ENCODE measurements around the gene EXOC3. TPM values are rescaled to one million over a fixed set of nuclear protein-coding genes. Genes with fewer than 3 reads are reported as not detected.

The EXOC3 gene
- total and polyA plus RNA-seq, 4 donors: 34.8 to 61.0 (median 51.9) TPM

DNA sequence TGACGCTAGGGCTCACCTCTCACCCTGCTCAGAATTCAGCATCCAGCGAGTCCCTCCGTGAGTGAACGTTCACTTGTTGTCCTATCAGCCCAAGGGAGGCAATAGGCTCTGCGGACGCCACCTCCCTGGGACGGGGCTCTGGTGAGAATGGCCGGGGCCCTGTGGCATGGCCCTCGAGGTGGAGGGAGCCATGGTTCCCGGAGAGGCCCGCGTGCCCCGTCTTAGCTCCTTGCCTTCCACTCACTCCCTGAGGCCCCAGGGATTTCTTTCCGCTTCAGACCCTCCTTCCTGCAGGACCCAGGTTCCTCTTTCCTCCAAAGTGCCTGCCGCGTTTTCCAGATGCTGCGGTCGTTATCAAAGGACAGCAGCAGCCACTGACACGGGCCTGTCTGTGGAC, 21.5 kb downstream of the EXOC3 start:
- TF ChIP-seq, protein P1, sequence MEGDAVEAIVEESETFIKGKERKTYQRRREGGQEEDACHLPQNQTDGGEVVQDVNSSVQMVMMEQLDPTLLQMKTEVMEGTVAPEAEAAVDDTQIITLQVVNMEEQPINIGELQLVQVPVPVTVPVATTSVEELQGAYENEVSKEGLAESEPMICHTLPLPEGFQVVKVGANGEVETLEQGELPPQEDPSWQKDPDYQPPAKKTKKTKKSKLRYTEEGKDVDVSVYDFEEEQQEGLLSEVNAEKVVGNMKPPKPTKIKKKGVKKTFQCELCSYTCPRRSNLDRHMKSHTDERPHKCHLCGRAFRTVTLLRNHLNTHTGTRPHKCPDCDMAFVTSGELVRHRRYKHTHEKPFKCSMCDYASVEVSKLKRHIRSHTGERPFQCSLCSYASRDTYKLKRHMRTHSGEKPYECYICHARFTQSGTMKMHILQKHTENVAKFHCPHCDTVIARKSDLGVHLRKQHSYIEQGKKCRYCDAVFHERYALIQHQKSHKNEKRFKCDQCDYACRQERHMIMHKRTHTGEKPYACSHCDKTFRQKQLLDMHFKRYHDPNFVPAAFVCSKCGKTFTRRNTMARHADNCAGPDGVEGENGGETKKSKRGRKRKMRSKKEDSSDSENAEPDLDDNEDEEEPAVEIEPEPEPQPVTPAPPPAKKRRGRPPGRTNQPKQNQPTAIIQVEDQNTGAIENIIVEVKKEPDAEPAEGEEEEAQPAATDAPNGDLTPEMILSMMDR (IDR thresholded peaks at IDR 0.05; ENCODE audit: control extremely low read depth, extremely low read depth): no peak
- Histone ChIP-seq H3K4me1 (ENCODE audit: control insufficient read depth in 5 of 5, insufficient read depth in 5 of 5, low read length in 5 of 5) (peaks cover 0 to 2% (median 0%) of the 10 kb centered on the region in 5 donors), H3K27ac (ENCODE audit: low read depth in 1 of 2, low read length in 1 of 2) (no peak overlapping the region), H3K4me3 (no peak overlapping the region), H3K36me3 (ENCODE audit: control insufficient read depth in 4 of 4, insufficient read depth in 4 of 4, low read length in 4 of 4) (peaks cover 5 to 55% (median 35%) of the 10 kb centered on the region in 4 donors), H3K27me3 (ENCODE audit: control insufficient read depth in 3 of 3, insufficient read depth in 3 of 3, low read length in 2 of 3) (no peaks in the 10 kb centered on the region), H3K9ac (ENCODE audit: insufficient read depth in 1 of 2, low read length in 2 of 2) (no peak overlapping the region), H3K9me3 (ENCODE audit: control insufficient read depth in 4 of 4, insufficient read depth in 3 of 4, low read length in 3 of 4) (no peaks in the 10 kb centered on the region)
- DNase-seq (no peak), ATAC-seq (ENCODE audit: insufficient read depth, low FRiP score) (no peak)
- 94 to 95% methylated on average over 18 to 19 of the region's 19 CpGs for WGBS, 2 donors

DNA sequence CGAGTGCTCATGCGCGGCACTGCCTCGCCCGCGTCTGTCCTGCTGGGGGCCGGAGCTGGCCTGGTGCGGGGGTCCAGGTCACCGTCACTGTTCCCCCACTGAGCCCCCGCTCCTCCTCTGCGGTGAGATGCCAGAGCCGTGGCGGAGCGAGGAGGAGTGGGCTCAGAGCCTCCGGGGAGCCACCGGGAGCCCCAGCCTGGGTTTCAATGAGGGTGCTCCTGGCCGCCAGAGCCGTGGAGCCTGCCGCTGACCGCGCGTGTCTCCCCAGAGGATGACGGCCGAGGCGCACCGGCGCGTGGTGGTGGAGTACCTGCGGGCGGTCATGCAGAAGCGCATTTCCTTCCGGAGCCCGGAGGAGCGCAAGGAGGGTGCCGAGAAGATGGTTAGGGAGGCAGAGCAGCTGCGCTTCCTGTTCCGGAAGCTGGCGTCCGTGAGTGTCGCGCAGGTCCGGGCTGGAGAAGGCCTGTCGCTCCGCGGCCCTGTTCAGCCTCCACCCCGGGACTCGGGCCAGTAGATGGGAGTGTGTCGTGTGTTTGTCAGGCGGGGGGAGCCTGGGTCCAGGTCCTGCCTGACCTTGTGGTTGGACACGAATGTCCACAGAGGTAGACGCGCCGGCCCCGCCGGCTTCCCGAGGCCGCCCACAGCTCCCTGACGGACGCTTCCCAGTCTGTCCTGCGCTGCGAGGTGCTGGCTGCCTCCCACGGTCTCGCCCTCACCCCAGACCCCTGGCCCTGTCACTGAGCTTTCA, 22.0 kb downstream of the EXOC3 start:
- no peak for DNase-seq
- H3K4me1 ChIP-seq (ENCODE audit: control insufficient read depth in 5 of 5, insufficient read depth in 5 of 5, low read length in 5 of 5): peaks cover 0 to 3% (median 0%) of the 10 kb centered on the region in 5 donors
- no peaks in the 10 kb centered on the region for H3K27me3 ChIP-seq (ENCODE audit: control insufficient read depth in 3 of 3, insufficient read depth in 3 of 3, low read length in 2 of 3)
- TF ChIP-seq, protein P1 (IDR thresholded peaks at IDR 0.05; ENCODE audit: control extremely low read depth, extremely low read depth): no peak
- peaks cover 5 to 54% (median 30%) of the 10 kb centered on the region in 4 donors for H3K36me3 ChIP-seq (ENCODE audit: control insufficient read depth in 4 of 4, insufficient read depth in 4 of 4, low read length in 4 of 4)
- H3K9ac ChIP-seq (ENCODE audit: insufficient read depth in 1 of 2, low read length in 2 of 2): no peak overlapping the region
- H3K27ac ChIP-seq (ENCODE audit: low read depth in 1 of 2, low read length in 1 of 2): no peak overlapping the region
- H3K9me3 ChIP-seq (ENCODE audit: control insufficient read depth in 4 of 4, insufficient read depth in 3 of 4, low read length in 3 of 4): no peaks in the 10 kb centered on the region
- WGBS, 2 donors: 95 to 96% methylated on average over 63 of the region's 63 CpGs
- no peak overlapping the region for H3K4me3 ChIP-seq
- no peak for ATAC-seq (ENCODE audit: insufficient read depth, low FRiP score)

DNA sequence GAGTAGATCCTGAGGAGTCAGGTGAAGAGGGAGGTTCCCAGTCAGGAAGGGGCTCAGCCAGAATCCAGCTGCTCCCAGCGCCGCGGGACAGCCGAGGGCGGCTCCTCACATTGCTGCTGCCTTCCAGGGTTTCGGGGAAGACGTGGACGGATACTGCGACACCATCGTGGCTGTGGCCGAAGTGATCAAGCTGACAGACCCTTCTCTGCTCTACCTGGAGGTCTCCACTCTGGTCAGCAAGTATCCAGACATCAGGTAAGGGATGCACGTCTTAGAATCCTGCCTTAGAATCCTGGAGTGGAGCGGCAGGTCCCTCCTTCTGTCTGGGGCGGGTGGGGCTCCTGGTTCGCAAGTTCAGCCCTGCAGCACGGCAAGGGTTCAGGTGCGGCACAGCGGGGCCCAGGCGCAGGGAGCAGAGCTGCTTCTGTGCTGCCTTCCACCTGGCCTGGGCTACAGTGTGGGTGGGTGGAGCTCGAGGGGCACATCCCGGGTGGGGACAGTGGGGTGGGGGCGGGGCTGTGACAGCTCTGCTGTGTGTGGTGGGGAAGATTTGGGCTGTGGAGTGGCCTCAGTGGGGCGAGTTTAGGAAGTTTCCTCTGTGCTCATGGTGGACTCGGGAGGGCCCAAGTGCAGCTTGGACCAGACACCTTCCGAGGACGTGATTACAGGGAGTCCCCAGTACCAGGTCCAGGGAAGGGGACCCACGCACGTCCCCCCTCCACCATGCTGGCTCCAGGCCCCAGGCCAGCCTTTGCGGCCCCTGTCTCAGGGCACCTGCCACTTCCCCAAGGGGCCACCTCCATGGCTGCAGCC, 22.8 kb downstream of the EXOC3 start:
- Histone ChIP-seq H3K27ac (ENCODE audit: low read depth in 1 of 2, low read length in 1 of 2) (no peak overlapping the region), H3K9me3 (ENCODE audit: control insufficient read depth in 4 of 4, insufficient read depth in 3 of 4, low read length in 3 of 4) (no peaks in the 10 kb centered on the region), H3K27me3 (ENCODE audit: control insufficient read depth in 3 of 3, insufficient read depth in 3 of 3, low read length in 2 of 3) (no peaks in the 10 kb centered on the region), H3K9ac (ENCODE audit: insufficient read depth in 1 of 2, low read length in 2 of 2) (no peak overlapping the region), H3K36me3 (ENCODE audit: control insufficient read depth in 4 of 4, insufficient read depth in 4 of 4, low read length in 4 of 4) (peaks cover 5 to 50% (median 23%) of the 10 kb centered on the region in 4 donors), H3K4me1 (ENCODE audit: control insufficient read depth in 5 of 5, insufficient read depth in 5 of 5, low read length in 5 of 5) (peaks cover 0 to 10% (median under 1%) of the 10 kb centered on the region in 5 donors), H3K4me3 (no peak overlapping the region)
- TF ChIP-seq, protein P1 (IDR thresholded peaks at IDR 0.05; ENCODE audit: control extremely low read depth, extremely low read depth): no peak
- 90 to 94% methylated on average over 23 to 29 of the region's 29 CpGs for WGBS, 2 donors
- DNase-seq: no peak
- ATAC-seq (ENCODE audit: insufficient read depth, low FRiP score): no peak

All from lung (tissue), 12 donors.